Chondrocyte (in vitro differentiated cells): ENCODE data around the gene C1orf122. TPM values are rescaled to one million over a fixed set of nuclear protein-coding genes. Genes with fewer than 3 reads are reported as not detected.

ENCODE experiments used
- DNase-seq: peaks from one replicate; pipeline ENCODE4 v3.0.0; 2021; ENCODE audit warnings: mixed read lengths, low spot score
- H3K27ac Mint-ChIP-seq: one replicate; pipeline ENCODE4 v1.8.0; 2021; ENCODE audit warnings: mild to moderate bottlenecking, moderate library complexity, mixed read lengths; ENCODE audit not compliant: unreplicated experiment
- H3K27me3 Mint-ChIP-seq: 2 replicates; pipeline ENCODE4 v1.8.0; 2021; ENCODE audit warnings: low read depth, mixed read lengths
- H3K36me3 Mint-ChIP-seq: 2 replicates; pipeline ENCODE4 v1.8.0; 2021; ENCODE audit warnings: low read depth, mixed read lengths
- H3K4me1 Mint-ChIP-seq: 2 replicates; pipeline ENCODE4 v1.8.0; 2021; ENCODE audit warnings: low read depth, mild to moderate bottlenecking, mixed read lengths
- H3K4me3 Mint-ChIP-seq: one replicate; pipeline ENCODE4 v1.8.0; 2021; ENCODE audit warnings: mild to moderate bottlenecking, moderate library complexity, mixed read lengths; ENCODE audit not compliant: unreplicated experiment
- H3K9me3 Mint-ChIP-seq: 2 replicates; pipeline ENCODE4 v1.8.0; 2021; ENCODE audit warnings: low read depth, mixed read lengths
- total RNA-seq: library from RNA; stranded (reverse); gene quantifications from 3 replicates; pipeline ENCODE4 v1.2.1, GENCODE V29; 2021
- TF ChIP-seq, protein P1 (sequence below): fragments of 200-600 bp; sonication (generic); IDR thresholded peaks from 2 replicates; pipeline ENCODE4 v1.5.0; 2021; ENCODE audit warnings: antibody characterized with exemption, mild to moderate bottlenecking, moderate library complexity

Gene C1orf122
- total RNA-seq, 1 donor from 2014 or later = 76.1 TPM

DNA sequence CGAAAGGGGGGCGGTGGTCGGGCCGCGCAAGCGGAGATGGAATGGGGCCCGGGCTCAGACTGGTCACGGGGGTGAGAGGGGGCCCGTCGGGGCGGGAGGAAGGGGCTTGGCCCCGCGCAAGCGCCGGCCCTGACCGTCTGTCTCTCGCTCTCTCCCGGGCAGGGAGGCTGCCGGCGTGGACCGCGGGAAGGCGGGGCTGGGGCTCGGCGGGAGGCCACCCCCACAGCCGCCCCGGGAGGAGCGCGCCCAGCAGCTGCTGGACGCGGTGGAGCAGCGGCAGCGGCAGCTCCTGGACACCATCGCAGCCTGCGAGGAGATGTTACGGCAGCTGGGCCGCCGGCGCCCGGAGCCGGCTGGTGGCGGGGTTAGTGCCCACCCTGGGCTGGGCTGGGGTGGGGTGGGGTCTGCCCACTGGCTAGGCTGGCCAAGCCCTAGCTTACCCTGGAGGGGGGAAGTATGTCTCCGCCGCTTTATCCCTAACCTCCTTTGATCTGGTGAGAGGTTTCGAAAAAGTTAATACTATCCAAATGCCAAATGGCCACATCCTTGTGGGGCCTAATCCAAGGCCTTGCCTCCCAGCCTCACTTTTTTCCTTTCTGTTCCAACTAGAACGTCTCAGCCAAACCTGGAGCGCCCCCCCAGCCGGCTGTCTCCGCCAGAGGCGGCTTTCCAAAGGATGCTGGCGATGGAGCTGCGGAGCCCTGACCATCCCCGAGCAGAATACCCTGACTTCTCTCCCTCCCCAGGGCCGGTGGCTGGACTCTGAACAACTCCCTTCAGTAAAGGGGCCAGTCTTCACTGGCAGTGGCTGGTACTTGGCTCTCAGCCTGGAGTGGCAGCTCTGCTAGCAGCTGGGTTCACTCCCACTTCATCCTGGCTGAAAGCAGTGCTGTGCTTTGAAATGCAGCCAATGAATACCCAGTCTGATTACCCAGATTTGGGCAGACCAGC, 1.1 kb downstream of the C1orf122 start:
- TF ChIP-seq, protein P1, sequence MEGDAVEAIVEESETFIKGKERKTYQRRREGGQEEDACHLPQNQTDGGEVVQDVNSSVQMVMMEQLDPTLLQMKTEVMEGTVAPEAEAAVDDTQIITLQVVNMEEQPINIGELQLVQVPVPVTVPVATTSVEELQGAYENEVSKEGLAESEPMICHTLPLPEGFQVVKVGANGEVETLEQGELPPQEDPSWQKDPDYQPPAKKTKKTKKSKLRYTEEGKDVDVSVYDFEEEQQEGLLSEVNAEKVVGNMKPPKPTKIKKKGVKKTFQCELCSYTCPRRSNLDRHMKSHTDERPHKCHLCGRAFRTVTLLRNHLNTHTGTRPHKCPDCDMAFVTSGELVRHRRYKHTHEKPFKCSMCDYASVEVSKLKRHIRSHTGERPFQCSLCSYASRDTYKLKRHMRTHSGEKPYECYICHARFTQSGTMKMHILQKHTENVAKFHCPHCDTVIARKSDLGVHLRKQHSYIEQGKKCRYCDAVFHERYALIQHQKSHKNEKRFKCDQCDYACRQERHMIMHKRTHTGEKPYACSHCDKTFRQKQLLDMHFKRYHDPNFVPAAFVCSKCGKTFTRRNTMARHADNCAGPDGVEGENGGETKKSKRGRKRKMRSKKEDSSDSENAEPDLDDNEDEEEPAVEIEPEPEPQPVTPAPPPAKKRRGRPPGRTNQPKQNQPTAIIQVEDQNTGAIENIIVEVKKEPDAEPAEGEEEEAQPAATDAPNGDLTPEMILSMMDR = peak; percentile 46
- H3K36me3 Mint-ChIP-seq = peaks cover 13% of the 10 kb centered on the region
- H3K27me3 Mint-ChIP-seq = no peaks in the 10 kb centered on the region
- H3K4me3 Mint-ChIP-seq = peak overlapping the region; percentile 84
- DNase-seq = peak; percentile 95
- H3K9me3 Mint-ChIP-seq = no peaks in the 10 kb centered on the region
- peaks cover 32% of the 10 kb centered on the region for H3K4me1 Mint-ChIP-seq
- peak overlapping the region; percentile 98 for H3K27ac Mint-ChIP-seq

DNA sequence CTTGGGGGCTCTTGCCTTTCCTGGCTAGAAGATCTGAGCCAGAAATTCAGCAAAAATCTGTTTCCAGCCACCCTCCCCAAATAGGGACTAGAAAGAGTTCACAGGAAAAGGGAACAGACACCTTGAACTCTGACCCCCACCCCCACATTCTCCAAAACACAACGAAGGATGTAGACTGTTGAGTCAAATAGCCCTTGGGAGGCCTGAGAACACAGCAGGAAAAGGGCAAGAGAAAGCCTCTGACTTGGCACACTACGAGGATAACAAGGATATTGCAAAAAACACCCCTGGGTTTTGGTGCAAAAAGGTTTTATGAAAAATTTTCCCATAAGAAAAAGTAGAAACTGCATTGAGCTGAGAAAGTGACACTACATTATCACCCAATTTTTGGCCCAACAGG, 2.4 kb downstream of the C1orf122 start:
- DNase-seq = no peak
- H3K4me3 Mint-ChIP-seq = no peak overlapping the region
- H3K27me3 Mint-ChIP-seq = no peaks in the 10 kb centered on the region
- peaks cover 11% of the 10 kb centered on the region for H3K36me3 Mint-ChIP-seq
- TF ChIP-seq, protein P1 = no peak
- H3K4me1 Mint-ChIP-seq = peaks cover 32% of the 10 kb centered on the region
- H3K27ac Mint-ChIP-seq = peak overlapping the region; percentile 64
- no peaks in the 10 kb centered on the region for H3K9me3 Mint-ChIP-seq

DNA sequence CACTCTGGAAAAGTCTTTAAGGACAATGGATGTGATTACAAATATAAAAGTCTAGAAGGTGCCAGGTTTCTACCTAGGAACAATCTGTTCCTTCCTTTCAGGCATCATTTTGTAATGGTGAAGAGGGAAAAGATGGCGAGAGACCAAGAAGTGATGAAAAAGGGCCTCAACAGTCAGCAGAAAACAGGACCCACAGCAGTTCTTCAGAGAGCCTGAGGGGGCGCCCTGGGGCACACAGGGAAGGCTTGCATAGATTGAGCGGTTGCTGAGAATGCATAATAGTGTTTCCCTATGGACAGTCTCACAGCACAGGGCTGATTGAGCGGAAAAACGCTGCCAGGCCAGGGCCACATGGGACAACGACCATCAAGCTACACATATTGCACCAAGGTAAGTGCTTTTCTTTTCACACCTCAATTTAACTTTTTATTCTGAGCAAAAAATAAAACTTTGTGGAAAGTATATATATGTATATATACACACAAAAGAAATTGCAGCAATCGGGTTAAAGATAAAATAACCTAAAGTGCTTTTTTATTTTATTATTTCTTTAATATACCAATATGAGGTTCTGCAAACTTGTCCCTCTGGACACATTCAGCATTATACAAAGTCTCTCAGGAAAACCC, 3.6 kb downstream of the C1orf122 start:
- Mint-ChIP-seq H3K27me3 (no peaks in the 10 kb centered on the region), H3K27ac (peak overlapping the region; percentile 64), H3K36me3 (peaks cover 10% of the 10 kb centered on the region), H3K4me1 (peaks cover 32% of the 10 kb centered on the region), H3K9me3 (no peaks in the 10 kb centered on the region), H3K4me3 (no peak overlapping the region)
- TF ChIP-seq, protein P1 = peak; percentile 85
- no peak for DNase-seq

DNA sequence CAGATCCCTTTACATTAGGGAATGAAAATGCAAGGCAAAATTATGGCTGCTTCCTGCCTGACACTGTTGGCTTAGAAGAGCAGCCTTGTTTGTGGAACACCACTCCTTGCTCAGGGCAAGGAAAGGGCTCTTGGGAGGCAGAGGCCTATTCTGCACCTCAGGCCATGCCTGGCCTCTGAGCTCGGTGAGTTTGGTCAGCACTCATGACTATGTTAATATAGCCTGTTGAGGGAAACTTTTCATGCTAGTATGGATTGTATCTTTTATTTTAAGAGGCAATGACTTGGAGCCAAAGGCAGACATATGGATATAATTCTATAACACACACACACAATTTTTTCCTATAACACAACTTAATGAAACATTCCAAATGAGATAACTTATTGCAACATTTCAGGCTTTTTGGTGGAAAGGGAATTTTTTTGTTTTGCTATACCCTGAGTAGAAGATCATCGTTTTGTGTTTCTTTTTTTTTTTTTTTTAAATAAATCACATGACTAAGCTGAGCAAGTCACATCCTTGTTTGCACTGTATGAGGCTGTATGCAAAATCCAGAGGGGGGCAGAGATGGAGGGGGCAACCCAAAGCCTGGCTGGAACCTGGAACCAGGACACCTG, 6.0 kb downstream of the C1orf122 start:
- TF ChIP-seq, protein P1 = no peak
- Mint-ChIP-seq H3K4me1 (peaks cover 24% of the 10 kb centered on the region), H3K27me3 (no peaks in the 10 kb centered on the region), H3K9me3 (no peaks in the 10 kb centered on the region), H3K27ac (no peak overlapping the region), H3K36me3 (peaks cover 12% of the 10 kb centered on the region), H3K4me3 (no peak overlapping the region)
- no peak for DNase-seq

DNA sequence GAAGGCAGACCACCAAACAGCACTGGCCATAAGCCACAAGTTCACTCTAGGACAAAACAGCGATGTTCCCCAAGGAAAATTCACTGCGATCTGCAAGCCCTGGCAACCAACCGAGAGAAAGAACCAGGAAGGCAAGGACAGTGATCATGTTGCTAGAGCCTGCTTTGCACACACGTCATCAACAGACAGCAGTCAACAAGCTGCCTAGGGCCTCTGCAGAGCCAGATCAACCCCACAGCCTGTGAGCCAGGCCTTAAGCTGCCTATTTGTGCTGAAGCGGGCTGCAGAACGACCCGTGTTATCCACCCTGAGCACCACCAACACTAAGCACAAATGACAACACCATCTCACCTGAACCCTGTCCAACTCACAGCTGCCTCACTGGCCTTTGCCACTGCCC, 6.7 kb downstream of the C1orf122 start:
- Mint-ChIP-seq H3K27ac (no peak overlapping the region), H3K27me3 (no peaks in the 10 kb centered on the region), H3K4me1 (peaks cover 18% of the 10 kb centered on the region), H3K9me3 (no peaks in the 10 kb centered on the region), H3K4me3 (no peak overlapping the region), H3K36me3 (peaks cover 12% of the 10 kb centered on the region)
- no peak for DNase-seq
- TF ChIP-seq, protein P1 = no peak
